ENCODE measurements around the gene PCGF5.

GRCh38 chr10:91229683-91230082 is 9.2 kb downstream of the PCGF5 start:
- TF ChIP-seq CTCF (IDR thresholded peaks at IDR 0.05; ENCODE audit: low read depth, low read length, poor library complexity, severe bottlenecking) (no peak), EZH2phosphoT487 (IDR thresholded peaks at IDR 0.05; ENCODE audit: borderline replicate concordance, low read length) (no peak)

All from DOHH2 (cell line).